Measurements from ENCODE around the gene SLC15A4. TPM values are rescaled to one million over a fixed set of nuclear protein-coding genes. Genes with fewer than 3 reads are reported as not detected.

Gene SLC15A4
- total RNA-seq, 2 donors from 2014 or later, result 116 to 165 TPM

DNA sequence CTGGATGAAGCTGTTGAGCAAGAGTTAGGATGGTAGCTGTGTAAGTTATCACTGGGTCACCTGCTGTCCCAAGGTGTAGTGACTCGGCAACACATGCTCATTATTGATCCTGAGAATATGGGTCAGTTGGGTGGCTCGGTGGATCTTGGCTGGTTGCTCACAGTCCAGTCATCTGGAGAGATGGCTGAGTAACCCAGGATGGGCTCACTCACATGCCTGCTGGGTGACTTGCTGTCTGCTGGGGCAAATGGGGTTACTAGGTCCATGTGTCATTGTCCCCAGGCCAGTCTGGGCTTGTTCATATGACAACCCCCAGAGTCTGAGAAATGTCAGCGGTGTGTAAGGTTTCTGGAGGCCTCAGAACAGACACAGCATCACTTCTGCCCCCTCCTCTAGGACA lies 69.5 kb downstream of the SLC15A4 start:
- ATAC-seq (ENCODE audit: insufficient number of reproducible peaks, low FRiP score, low read depth) (no peak), DNase-seq (ENCODE audit: low spot score) (no peak)
- Histone ChIP-seq H3K4me3 (no peak overlapping the region), H3K9me3 (no peaks in the 10 kb centered on the region), H3K4me1 (ENCODE audit: control insufficient read depth in 1 of 2, low read depth in 2 of 2) (no peaks in the 10 kb centered on the region), H3K36me3 (no peaks in the 10 kb centered on the region), H3K27me3 (replicated peaks; ENCODE audit: insufficient read depth) (no peaks in the 10 kb centered on the region), H3K27ac (no peak overlapping the region)
- TF ChIP-seq, protein P1, sequence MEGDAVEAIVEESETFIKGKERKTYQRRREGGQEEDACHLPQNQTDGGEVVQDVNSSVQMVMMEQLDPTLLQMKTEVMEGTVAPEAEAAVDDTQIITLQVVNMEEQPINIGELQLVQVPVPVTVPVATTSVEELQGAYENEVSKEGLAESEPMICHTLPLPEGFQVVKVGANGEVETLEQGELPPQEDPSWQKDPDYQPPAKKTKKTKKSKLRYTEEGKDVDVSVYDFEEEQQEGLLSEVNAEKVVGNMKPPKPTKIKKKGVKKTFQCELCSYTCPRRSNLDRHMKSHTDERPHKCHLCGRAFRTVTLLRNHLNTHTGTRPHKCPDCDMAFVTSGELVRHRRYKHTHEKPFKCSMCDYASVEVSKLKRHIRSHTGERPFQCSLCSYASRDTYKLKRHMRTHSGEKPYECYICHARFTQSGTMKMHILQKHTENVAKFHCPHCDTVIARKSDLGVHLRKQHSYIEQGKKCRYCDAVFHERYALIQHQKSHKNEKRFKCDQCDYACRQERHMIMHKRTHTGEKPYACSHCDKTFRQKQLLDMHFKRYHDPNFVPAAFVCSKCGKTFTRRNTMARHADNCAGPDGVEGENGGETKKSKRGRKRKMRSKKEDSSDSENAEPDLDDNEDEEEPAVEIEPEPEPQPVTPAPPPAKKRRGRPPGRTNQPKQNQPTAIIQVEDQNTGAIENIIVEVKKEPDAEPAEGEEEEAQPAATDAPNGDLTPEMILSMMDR (IDR thresholded peaks at IDR 0.05), result no peak

DNA sequence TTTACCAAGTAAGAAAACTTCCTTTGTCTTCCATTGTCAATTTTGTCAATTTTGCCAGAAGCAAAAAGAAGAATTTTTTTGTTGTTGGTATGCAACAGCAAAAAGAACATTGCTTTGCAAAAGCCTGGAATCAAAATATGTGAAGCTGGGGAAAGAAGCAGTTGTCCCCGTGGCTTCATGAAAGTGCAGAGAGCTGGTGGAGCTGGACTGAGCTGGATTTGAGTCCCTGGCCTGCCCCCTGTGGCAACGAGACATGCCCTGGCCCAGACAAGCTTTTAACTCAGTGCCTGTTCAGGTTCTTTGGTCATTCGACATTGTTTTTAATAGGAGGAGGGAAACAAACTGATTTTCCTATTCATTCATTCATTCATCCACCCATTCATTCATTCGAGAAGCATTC lies 70.3 kb downstream of the SLC15A4 start:
- DNase-seq (ENCODE audit: low spot score) (no peak), ATAC-seq (ENCODE audit: insufficient number of reproducible peaks, low FRiP score, low read depth) (no peak)
- no peaks in the 10 kb centered on the region for H3K4me1 ChIP-seq (ENCODE audit: control insufficient read depth in 1 of 2, low read depth in 2 of 2)
- no peak overlapping the region for H3K4me3 ChIP-seq
- no peak overlapping the region for H3K27ac ChIP-seq
- TF ChIP-seq, protein P1 (IDR thresholded peaks at IDR 0.05), result no peak
- no peaks in the 10 kb centered on the region for H3K36me3 ChIP-seq
- no peaks in the 10 kb centered on the region for H3K9me3 ChIP-seq
- no peaks in the 10 kb centered on the region for H3K27me3 ChIP-seq (replicated peaks; ENCODE audit: insufficient read depth)

DNA sequence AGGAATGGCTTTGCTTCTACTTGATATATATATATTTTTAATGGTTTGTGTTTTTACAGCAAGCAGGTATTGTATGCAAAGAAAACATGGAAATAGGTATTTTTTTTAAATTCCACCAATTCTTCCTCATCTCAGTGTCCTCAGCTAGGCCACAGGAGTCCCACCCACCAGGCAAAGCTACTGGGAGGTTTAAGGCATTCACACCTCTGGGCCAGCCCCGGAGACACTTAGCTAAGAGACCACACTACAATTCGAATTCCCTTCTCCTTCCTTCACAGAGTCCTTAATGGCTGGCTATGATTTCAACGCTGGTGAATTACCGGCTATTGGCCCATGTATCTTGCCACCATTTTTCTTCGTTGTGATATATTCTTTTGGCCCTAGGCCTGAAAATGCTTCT lies 71.4 kb downstream of the SLC15A4 start:
- Histone ChIP-seq H3K27me3 (replicated peaks; ENCODE audit: insufficient read depth) (no peaks in the 10 kb centered on the region), H3K9me3 (no peaks in the 10 kb centered on the region), H3K4me3 (no peak overlapping the region), H3K4me1 (ENCODE audit: control insufficient read depth in 1 of 2, low read depth in 2 of 2) (no peaks in the 10 kb centered on the region), H3K36me3 (no peaks in the 10 kb centered on the region), H3K27ac (no peak overlapping the region)
- ATAC-seq (ENCODE audit: insufficient number of reproducible peaks, low FRiP score, low read depth), result no peak
- TF ChIP-seq, protein P1 (IDR thresholded peaks at IDR 0.05), result no peak
- no peak for DNase-seq (ENCODE audit: low spot score)

DNA sequence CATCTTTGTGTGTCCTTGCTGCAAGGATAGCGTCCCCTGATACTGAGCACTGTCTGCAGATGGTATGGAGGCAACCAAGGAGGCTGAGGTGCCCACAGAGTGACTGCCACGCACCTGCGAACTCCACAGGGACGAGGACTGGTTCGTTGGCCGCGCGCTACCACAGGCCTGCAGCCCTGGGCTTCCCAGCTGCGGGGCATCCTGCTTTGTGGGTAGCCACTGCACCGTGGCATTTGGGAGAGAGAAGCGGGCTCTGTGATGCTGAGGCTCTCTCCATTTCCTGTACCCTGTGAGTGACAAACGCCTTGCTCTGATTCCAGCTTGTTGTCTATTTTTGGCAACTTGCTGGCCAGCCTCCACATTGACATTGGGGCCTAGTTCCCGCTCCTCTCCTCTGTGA lies 76.3 kb downstream of the SLC15A4 start:
- TF ChIP-seq, protein P1 (IDR thresholded peaks at IDR 0.05), result no peak
- DNase-seq (ENCODE audit: low spot score), result no peak

DNA sequence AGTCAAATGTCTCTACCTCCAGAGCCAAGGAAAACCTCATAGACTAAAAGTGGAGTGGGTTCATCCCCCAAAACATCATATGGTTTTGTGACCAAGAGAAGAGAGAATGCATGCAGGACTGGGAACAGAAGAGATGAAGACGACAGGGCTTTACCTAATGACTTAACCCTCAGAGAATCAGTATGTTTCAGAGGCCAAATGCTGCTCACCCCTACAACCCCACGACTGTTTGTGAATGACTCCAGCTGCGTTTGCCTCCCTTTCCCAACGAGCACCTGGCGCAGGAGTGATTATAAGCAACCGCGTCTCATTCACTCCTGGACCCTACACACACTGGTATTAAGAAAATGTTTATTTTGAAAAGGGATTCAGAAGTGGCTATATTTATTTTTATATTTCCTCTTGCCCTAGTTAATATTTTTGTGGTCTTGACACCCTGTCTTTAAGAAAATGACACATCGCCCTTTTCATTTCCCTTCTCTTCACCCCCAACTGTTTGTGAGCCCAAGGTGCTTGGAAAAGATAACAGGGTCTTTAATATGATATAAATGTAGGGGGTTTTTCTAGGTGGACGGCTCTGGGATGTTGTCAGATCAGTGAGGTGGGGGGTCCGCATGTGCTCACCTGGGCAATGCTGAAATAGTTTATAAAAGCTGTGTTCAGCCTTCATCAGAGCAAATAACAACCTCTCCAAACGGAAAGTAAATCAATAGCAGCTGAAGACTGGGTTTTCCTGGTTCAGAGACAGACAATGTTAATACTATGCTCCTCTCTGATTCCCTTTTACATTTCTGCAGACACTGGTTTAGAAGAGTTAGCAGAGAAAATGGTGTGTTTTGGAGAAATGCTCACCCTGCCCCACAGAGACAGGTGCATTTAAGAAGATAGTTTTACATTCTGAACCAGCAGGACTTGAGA lies 77.7 kb downstream of the SLC15A4 start:
- Histone ChIP-seq H3K9me3 (no peaks in the 10 kb centered on the region), H3K36me3 (no peaks in the 10 kb centered on the region), H3K4me3 (no peak overlapping the region), H3K27me3 (replicated peaks; ENCODE audit: insufficient read depth) (no peaks in the 10 kb centered on the region), H3K4me1 (ENCODE audit: control insufficient read depth in 1 of 2, low read depth in 2 of 2) (no peaks in the 10 kb centered on the region), H3K27ac (no peak overlapping the region)
- ATAC-seq (ENCODE audit: insufficient number of reproducible peaks, low FRiP score, low read depth) (no peak), DNase-seq (ENCODE audit: low spot score) (no peak)
- TF ChIP-seq, protein P1 (IDR thresholded peaks at IDR 0.05), result no peak

More for the DNA sequence above, 76.3 kb downstream of the SLC15A4 start:
- Histone ChIP-seq H3K9me3 (no peaks in the 10 kb centered on the region), H3K27me3 (replicated peaks; ENCODE audit: insufficient read depth) (no peaks in the 10 kb centered on the region), H3K27ac (no peak overlapping the region), H3K4me3 (no peak overlapping the region), H3K4me1 (ENCODE audit: control insufficient read depth in 1 of 2, low read depth in 2 of 2) (no peaks in the 10 kb centered on the region), H3K36me3 (no peaks in the 10 kb centered on the region)
- ATAC-seq (ENCODE audit: insufficient number of reproducible peaks, low FRiP score, low read depth), result no peak
